GM12801 (cell line): Measurements from ENCODE around the gene LRGUK.

Experiments
- TF ChIP-seq, protein P1 (sequence below): IDR thresholded peaks from one replicate; pipeline ENCODE4 v1.5.1; 2011; ENCODE audit warnings: control low read depth; ENCODE audit not compliant: insufficient read length; ENCODE audit errors: extremely low read depth

LRGUK gene

DNA sequence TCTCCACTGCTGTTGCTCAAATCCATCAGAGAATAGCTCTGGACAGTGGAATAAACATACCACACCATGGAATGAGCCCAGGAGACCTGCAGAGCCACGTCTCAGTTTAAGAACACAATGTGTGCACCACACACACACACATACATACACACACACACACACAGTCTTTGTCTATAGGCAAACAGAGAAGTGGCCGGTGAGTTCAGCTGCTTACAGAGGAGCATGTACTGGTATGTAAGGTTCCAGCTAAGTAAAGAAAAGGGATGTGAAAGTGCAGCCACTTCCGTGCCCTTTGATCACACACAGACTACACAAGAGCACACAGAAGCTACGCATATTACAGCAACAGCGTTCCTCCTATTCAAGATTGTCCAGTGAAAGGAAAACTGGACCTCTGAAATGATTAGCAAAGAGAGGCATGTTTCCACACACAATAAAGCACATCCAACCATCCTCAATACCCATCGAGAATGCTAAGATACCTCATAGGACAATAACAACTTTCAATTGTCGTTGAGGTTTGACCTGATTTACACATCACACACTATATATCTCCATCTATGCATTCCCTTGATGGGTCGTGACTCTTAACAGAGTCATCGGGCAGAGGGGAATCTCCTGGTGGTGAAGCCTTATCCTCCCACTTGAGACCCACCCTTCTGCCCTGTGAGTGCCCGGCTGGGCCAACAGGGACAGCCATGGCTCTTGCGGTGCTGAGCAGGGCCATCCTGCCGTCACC is 166.0 kb downstream of the LRGUK start:
- TF ChIP-seq, protein P1, sequence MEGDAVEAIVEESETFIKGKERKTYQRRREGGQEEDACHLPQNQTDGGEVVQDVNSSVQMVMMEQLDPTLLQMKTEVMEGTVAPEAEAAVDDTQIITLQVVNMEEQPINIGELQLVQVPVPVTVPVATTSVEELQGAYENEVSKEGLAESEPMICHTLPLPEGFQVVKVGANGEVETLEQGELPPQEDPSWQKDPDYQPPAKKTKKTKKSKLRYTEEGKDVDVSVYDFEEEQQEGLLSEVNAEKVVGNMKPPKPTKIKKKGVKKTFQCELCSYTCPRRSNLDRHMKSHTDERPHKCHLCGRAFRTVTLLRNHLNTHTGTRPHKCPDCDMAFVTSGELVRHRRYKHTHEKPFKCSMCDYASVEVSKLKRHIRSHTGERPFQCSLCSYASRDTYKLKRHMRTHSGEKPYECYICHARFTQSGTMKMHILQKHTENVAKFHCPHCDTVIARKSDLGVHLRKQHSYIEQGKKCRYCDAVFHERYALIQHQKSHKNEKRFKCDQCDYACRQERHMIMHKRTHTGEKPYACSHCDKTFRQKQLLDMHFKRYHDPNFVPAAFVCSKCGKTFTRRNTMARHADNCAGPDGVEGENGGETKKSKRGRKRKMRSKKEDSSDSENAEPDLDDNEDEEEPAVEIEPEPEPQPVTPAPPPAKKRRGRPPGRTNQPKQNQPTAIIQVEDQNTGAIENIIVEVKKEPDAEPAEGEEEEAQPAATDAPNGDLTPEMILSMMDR, result no peak

DNA sequence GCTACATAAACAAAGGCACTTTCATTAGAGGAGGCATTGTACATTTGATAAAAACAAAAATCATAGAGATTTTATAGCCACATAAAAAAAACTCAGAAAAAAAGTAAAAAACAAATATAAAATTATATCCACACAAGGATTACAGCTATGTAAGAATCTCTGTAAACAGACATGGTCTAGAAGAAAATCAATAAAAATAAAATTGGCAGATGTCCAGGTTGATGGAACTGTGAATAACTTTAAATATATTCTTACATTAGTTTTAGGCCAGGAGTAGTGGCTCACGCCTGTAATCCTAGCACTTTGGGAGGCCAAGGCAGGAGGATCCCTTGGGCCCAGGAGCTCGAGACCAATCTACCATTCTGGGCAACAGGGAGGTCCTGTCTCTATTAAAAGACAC is 170.3 kb downstream of the LRGUK start:
- TF ChIP-seq, protein P1, result no peak

DNA sequence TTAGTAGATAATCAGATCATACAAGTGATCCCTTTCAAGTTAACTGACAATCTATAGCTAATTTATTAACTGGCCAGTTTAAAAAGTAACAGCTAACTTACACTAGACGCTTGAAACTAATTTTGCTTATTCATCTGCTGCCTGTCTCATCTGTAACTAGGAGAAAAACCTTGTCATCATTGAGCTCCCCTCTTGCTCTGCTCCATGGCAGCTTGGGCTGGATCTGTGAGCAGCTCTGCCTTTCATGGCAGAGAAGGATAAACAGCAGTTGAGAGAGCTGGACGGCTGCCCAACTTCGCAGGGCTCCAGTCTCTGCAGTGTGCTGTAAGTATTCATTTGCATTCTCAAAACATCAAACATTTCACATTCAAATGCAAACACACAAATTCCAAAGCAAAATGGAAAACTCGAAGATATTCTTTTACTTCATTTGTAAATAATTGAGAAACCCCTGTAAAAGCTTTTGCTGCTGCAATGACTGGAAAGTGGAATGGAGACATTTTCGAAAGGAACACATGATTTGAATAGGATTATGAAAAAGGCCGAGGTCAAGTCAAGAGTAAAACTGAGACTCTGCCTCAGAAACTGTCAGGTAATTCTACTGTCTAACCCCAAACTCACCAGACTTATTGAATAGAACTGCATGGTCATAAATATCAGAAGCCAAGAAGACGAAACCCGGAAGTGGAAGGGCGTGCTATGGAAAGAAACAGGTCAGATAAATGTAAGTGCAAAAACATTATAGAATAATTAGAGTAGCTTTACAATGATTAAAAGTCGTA is 172.0 kb downstream of the LRGUK start:
- TF ChIP-seq, protein P1, result no peak

DNA sequence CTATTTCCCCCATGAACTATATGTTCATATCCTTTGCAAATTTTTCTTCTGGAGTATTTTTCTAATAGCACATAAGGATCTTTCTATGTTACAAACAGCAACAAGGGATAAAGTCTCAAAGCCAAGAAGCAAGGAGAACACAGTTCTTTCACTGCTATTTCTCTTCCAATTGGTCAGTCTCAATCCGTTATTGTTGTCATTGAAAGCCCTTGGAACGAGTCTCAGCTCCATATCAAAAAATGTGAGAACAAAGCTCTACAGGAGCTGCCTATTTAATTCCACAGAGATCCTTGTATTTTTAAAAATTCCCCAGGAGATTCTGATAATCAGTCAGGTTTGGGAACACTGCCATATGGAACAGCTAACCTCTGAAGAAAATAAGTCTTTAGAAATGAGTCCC is 173.8 kb downstream of the LRGUK start:
- TF ChIP-seq, protein P1, result no peak

DNA sequence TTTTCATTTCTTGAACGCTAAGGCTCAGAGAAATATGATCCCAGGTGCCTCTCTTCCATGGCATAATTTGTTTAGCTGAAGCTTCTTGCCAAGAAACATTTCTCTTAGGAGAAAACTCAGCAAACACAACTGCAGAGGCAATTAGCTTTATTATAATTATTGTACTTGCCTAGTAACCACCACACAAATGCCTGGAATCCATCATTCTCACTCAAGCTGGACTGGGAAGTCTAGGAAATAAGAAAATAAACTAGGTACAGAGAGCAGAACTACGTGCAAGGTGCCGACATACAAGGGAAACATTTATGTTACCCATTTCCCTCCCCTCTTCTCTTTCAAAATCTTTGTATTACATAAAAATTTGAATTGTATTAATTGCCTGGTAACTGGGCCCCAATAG is 174.5 kb downstream of the LRGUK start:
- TF ChIP-seq, protein P1, result no peak

DNA sequence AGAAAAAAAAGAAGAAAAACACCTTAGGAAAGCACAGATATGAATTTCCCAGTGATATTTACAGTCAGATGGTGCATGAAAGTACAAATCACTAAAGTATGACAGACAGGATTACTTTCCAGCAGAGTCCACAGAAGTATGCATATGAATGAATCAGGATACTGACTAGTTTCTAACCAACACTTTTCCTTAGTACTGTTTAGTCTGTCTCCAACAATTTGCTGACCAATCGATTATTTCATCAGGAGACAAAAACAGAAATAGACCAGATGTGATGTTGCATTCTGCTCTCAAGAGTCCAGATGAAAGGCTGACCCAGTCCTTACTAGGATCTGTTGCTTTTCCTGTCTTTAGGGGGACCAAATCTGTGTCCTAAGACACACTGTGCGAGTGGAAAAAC is 175.0 kb downstream of the LRGUK start:
- TF ChIP-seq, protein P1, result no peak

DNA sequence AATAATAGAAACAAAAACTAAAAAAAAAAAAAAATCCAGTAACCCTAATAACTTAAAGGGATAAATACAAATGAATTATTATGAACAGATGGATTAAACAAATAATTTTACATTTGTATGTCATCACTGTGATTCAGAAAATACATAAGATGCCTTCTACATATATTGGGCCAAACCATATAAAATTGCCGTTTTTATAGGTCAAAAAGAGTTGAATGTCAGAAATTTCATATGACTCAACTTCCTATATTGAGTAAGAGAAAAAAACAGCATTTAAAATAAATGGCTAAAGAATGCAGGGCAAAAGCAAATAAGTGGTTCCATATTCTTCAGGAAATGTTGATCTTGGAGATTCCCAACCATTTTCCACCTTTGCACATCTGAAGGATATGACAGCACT is 180.2 kb downstream of the LRGUK start:
- TF ChIP-seq, protein P1, result no peak
